Upper lobe of left lung (tissue), 4 donors: ENCODE results near the gene SCFD2.

Experiments used
- EP300 ChIP-seq, 4 donors: sonication (generic); formaldehyde crosslinking; IDR thresholded peaks; one replicate each; pipeline ENCODE4 v1.5.1; 2017; ENCODE audit warnings: antibody characterized with exemption in 4 of 4, control low read depth in 2 of 4
- POLR2A ChIP-seq, 4 donors: fragments of 450-650 bp; IDR thresholded peaks; one replicate each; pipeline ENCODE4 v1.5.1; 2016 to 2017; ENCODE audit warnings: antibody characterized with exemption in 4 of 4, mild to moderate bottlenecking in 2 of 4
- POLR2AphosphoS5 ChIP-seq, 2 donors: sonication (generic); formaldehyde crosslinking; IDR thresholded peaks; one replicate each; pipeline ENCODE4 v1.5.1; 2017; ENCODE audit warnings: antibody characterized with exemption in 2 of 2
- TF ChIP-seq, protein P1 (sequence below), 6 experiments: fragments of 450-650 bp in 4 of 6; fragments of 200-600 bp in 2 of 6; sonication (generic) in 2 of 6; IDR thresholded peaks; one replicate each; pipeline ENCODE4 v1.5.1; 2016 to 2019; ENCODE audit warnings: antibody characterized with exemption in 6 of 6

DNA sequence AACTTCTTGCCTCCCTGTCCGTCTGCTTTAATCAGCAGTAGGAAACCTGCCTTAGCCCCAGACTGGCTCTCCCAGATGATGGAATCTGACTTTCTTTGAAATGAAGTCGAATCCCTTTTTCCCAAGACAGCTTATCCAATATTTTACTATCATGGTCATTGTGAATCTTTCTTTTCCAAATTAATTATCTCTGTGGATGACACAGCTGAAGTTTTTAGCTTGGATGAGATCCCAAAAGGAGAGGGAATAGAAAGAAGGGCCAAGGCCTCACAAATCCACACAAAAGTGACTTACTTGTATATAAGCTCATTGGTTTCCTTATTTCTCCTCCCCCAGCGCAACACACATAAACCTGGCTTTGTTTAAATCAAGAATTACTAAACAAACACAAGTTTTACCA is 403.1 kb downstream of the SCFD2 start:
- TF ChIP-seq POLR2A (IDR thresholded peaks at IDR 0.05) (no peak), EP300 (IDR thresholded peaks at IDR 0.05) (no peak), POLR2AphosphoS5 (IDR thresholded peaks at IDR 0.05) (no peak)
- TF ChIP-seq, protein P1, sequence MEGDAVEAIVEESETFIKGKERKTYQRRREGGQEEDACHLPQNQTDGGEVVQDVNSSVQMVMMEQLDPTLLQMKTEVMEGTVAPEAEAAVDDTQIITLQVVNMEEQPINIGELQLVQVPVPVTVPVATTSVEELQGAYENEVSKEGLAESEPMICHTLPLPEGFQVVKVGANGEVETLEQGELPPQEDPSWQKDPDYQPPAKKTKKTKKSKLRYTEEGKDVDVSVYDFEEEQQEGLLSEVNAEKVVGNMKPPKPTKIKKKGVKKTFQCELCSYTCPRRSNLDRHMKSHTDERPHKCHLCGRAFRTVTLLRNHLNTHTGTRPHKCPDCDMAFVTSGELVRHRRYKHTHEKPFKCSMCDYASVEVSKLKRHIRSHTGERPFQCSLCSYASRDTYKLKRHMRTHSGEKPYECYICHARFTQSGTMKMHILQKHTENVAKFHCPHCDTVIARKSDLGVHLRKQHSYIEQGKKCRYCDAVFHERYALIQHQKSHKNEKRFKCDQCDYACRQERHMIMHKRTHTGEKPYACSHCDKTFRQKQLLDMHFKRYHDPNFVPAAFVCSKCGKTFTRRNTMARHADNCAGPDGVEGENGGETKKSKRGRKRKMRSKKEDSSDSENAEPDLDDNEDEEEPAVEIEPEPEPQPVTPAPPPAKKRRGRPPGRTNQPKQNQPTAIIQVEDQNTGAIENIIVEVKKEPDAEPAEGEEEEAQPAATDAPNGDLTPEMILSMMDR (IDR thresholded peaks at IDR 0.05) = no peak
